Dermis microvascular lymphatic vessel endothelial cell (primary cell): ENCODE results near the gene PRPF40B. TPM values are rescaled to one million over a fixed set of nuclear protein-coding genes. Genes with fewer than 3 reads are reported as not detected.

Source experiments
- DNase-seq, 2 donors: peaks; one replicate each; pipeline versions ENCODE4 v3.0.0 to v3.0.0-alpha.2; 2010; ENCODE audit warnings: low read depth in 2 of 2
- total RNA-seq: library from RNA; depleted of rRNA; stranded (reverse); fragments of >200 nt; gene quantifications from 2 replicates; pipeline ENCODE4 v1.2.1, GENCODE V29; 2014

Gene PRPF40B
- total RNA-seq, 1 donor from 2014 or later, result 1.8 TPM

- DNase-seq, result no peak
These were observed 12.3 kb downstream of the PRPF40B start for GRCh38 chr12:49635656-49636055.

GRCh38 chr12:49636574-49636973 is 13.2 kb downstream of the PRPF40B start:
- no peak for DNase-seq

- peak; percentile 46 to 77 for DNase-seq
These were observed 13.8 kb downstream of the PRPF40B start for GRCh38 chr12:49636979-49637755.

GRCh38 chr12:49641748-49642369 is 18.5 kb downstream of the PRPF40B start:
- no peak for DNase-seq

- no peak for DNase-seq
These were observed 19.0 kb downstream of the PRPF40B start for GRCh38 chr12:49642370-49642802.

GRCh38 chr12:49643135-49643534 is 19.8 kb downstream of the PRPF40B start:
- DNase-seq, result no peak

- DNase-seq, result no peak
These were observed 20.7 kb downstream of the PRPF40B start for GRCh38 chr12:49643961-49644619.

- peak; percentile 68 to 84 for DNase-seq
These were observed 21.2 kb downstream of the PRPF40B start for GRCh38 chr12:49644620-49644994.

- no peak for DNase-seq
These were observed 22.0 kb downstream of the PRPF40B start for GRCh38 chr12:49645146-49646039.

- no peak for DNase-seq
These were observed 23.0 kb downstream of the PRPF40B start for GRCh38 chr12:49646331-49646830.

- DNase-seq, result peak in 1 of 2 donors; percentile 54
These were observed 23.7 kb downstream of the PRPF40B start for GRCh38 chr12:49646871-49647654.

- no peak for DNase-seq
These were observed 24.7 kb downstream of the PRPF40B start for GRCh38 chr12:49647827-49648711.

- DNase-seq, result no peak
These were observed 25.3 kb downstream of the PRPF40B start for GRCh38 chr12:49648712-49649003.

GRCh38 chr12:49649445-49649844 is 26.1 kb downstream of the PRPF40B start:
- no peak for DNase-seq

- no peak for DNase-seq
These were observed 26.5 kb downstream of the PRPF40B start for GRCh38 chr12:49649892-49650291.

GRCh38 chr12:49651855-49652254 is 28.5 kb downstream of the PRPF40B start:
- no peak for DNase-seq

GRCh38 chr12:49652921-49653520 is 29.7 kb downstream of the PRPF40B start:
- DNase-seq, result no peak

- DNase-seq, result no peak
These were observed 31.4 kb downstream of the PRPF40B start for GRCh38 chr12:49654715-49655114.

- peak in 1 of 2 donors; percentile 72 for DNase-seq
These were observed 32.4 kb downstream of the PRPF40B start for GRCh38 chr12:49655595-49656236.
